ENCODE measurements around the gene IGF2R.
"Not testable (repeated sequence)": the region's sequence is repeated elsewhere in the genome, so short reads cannot be mapped to it uniquely, and the experiment has no call there.

The IGF2R gene

DNA sequence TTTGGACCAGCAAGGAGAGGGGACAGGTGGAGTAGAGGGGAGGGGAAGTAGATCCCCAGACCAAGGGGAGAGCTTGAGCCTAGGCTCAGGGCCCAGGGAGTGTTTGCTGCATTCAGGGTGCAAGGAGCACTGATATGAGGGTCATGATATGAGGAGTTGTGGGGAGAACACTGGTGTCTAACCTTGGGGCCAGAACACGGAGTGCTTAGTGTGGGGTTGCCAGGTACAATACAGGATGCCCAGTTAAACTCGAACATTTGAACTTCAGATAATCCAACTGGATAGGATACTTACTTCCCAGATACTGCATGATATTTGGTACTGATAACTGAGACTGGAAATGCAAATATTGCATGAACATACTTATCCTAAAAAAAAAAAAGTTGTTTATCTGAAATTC lies 155.1 kb downstream of the IGF2R start:
- no peak for DNase-seq (ENCODE audit: low spot score)

DNA sequence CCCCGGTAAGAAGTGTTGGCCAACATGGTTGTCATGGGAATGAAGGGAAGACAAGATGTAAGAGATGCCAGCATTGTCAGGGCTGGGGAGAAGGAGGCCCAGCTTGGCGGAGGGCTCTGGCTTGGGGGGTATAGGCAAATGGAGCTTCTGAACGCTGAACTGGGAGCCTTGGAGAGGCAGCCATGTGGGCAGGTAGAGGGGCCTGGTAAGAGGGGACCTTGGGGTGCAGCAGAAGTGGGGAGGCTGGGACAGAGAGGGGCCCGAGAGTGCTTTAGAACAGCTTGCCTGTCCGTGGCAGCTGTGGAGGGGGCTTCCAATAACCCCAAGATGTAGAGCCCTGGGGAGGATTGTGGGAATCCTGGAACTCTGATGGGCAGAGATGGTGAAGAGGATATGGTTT lies 155.7 kb downstream of the IGF2R start:
- DNase-seq (ENCODE audit: low spot score) = no peak

DNA sequence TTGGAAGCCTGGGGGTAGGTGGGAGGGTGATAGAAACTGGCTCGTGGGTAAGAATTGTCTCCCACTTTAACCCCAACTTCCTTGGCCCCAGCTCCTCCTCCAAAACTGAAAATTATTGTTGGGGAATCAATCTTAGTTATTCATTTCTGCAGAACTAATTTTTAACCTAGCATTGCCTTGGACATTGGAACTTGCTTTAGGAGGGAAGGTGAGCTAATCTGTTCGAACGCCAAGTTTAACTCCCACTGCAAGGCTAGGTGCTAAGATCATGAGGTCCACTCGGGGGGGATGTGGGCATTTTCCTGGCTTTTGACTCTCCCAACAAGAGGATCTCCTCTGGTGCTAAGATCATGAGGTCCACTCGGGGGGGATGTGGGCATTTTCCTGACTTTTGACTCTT lies 156.2 kb downstream of the IGF2R start:
- not testable (repeated sequence) for DNase-seq (ENCODE audit: low spot score)

DNA sequence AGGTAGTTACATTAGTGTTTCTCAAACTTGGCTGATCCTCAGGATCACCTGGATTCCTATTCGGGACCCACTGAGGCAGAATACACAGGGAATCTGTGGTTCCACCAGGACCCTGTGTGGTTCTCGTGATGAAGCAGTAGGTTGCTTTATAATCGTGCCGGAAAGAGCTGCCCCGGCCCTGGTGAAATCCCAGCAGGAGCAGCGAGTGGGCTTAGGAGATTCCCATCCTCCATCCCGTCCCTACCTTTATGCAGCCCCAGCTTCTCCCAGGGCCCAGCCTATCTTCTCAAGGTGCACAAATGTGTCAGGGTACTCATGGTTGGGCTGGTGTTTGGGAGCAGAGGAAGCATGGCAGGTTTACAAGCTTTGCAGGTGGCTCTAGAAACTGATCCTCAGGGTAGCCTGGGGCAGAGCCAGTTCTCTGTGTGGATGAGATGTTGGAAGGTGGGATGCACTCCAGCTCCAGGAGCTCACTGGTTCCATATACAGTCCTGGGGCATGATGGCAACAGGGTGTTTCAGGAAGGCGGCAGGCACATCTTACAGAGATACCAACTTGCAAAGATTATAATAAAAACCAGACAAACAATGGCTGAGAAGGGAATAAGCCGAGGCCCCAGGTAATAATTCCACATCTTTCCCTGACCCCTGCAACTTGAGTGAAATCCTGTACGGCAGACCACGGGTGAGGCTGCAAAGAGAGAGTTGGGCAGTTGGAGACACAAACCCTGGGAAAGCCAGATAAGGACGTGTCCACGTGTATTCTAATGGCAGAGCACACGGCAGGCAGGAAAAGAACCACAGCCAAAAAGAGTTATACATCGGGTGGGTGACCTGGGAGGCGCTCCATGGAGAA lies 158.6 kb downstream of the IGF2R start:
- no peak for DNase-seq (ENCODE audit: low spot score)

DNA sequence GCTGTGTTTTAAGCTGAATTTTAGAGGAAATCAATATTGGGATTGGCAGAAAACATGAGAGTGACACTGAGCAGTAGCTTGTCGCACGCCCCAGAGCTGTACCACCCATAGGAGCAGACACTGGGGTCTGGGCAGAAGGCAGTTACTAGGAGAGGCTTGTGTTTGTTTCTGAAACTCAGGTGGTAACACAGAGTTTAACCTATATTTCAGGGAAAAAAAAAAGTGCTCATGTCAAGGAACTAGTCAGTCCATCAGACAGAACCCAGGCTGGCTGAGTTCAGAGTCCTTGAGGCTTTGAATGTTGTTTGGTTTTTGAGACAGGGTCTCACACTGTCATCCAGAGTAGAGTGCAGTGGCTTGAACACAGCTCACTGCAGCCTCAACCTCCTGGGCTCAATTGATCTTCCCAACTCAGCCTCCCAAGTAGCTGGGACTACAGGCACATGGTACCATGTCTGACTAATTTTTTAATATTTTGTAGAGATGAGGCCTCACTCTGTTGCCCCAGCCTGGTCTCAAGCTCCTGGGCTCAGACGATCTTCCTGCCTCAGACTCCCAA lies 159.3 kb downstream of the IGF2R start:
- DNase-seq (ENCODE audit: low spot score) = no peak

DNA sequence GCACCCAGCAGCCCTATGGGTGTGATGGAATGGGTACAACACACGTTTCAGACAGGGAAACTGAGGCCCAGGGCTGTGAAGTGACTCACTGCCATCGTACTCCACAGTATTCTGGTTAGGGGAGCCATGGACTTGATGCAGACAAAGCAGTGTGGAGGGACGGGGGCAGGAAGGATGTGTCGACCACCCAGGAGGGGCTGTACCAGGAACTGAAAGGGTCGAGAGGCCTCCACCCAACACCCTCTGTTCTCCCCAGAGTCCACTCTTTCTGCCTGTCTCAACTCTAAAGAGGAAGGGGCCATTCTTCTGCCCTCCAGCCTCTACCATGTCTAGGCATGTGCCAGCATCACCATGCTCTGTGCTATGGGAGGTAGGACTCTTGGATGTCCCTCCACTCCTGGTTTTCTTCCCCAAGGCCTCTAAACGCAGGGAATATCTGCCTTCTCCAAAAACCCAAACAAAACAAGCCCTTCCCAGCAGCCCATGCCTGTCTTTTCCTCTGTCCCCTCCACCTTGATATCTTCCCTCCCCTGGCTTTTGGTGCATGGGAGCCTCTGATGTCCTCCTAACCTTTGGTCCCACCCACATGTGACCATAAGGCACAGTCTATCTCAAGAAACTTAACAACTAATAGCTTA lies 160.1 kb downstream of the IGF2R start:
- DNase-seq (ENCODE audit: low spot score) = no peak

DNA sequence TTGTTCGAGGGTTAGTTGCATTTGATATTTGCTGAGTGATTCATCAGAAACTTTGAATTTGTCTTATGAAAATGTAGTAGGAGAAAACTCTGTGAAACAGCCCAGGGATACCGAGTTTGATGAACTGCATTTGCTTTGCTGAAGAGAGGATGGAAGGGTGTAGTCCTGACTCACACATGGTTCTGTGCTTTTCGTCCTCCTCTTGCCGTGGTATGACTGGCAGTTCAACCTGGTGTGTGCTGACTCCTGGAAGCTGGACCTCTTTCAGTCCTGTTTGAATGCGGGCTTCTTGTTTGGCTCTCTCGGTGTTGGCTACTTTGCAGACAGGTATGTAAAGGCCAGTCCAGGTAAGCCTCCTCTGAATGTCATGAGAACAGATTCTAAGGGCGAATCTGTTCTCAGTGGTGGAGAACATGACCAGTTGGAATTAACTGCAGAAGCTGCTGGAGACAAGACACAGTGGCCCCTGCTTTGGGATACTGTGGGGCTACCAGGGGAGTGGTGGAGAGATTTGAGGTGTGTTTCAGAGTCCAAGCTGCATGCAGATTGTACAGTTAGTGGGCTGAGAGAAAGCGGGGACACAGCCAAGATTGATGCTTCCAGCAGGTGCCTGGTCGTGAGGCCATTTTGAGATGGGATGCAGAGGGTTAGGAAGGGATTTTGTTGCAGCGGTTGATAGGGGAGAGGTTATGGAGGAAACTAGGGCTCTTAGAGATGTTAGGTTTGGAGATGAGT lies 161.2 kb downstream of the IGF2R start:
- DNase-seq (ENCODE audit: low spot score) = no peak

DNA sequence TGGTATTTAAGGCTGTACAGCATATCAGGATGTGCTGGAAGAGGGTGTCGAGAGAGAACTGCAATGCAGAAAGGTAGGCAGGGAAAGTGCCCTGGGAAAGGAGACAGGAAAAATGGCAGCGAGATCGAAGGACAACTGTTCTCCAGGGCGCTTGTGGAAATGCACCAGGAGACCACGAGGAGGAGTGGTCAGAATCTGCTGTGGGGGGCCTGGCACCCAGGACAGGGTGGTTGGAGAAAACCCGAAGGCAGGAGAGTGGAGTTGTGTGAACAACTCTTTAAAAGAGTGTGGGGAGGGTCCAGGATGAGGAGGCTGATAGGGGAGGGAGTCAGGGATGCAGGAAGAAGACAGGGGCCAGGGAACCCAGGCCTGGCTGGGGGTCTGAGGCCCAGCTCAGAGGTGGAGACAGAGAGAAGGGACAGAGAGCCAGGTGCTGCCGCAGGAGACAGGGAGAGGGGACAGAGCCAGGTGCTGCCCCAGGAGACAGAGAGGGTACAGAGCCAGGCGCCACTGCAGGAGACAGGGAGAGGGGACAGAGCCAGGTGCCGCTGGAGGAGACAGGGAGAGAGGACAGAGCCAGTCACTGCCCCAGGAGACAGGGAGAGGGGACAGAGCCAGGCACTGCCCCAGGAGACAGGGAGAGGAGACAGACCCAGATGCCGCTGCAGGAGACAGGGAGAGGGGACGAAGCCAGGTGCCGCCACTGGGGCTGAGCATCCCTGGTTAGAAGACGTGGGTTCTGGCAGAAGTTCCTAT lies 162.0 kb downstream of the IGF2R start:
- DNase-seq (ENCODE audit: low spot score) = no peak

DNA sequence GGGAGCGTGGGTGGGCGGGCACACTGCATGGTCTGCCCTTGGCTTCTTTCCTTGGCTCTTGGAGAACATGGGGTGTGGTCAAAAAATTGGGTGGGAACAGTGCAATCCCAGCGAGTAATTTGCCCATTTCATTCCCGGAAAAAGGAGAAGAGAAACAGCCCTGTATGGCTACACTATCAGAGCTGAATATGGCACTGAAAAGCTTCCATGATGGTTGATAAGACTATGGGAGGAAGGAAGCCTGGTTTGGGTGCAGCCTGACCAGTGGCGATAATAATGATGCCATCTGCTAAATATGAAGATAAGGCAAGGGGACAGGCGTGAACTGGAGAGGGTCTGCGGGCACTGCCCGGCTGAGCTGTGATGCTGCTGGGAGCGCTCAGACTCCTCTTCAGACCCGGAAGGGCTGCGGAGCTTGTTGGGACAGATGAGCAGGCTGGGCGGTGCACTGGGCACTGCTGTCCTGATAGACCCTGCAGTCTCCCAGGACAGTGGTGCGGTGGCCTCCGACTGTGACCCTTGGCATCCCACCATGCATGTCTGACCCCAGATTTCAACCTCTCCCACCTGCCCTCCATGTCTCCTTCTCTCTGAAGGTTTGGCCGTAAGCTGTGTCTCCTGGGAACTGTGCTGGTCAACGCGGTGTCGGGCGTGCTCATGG lies 162.9 kb downstream of the IGF2R start:
- DNase-seq (ENCODE audit: low spot score) = no peak

DNA sequence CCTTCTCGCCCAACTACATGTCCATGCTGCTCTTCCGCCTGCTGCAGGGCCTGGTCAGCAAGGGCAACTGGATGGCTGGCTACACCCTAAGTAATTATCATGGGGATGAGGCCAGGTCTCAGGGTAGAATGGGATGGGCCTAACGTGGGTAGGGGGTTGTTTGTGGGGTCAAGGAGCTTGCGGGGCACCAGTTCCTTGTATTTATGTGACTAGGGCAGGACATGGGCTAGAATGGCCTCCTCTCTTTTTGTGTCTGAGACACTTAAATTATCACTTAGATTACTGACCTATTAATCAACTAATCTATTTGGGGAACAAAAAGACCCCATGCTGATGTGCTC lies 163.4 kb downstream of the IGF2R start:
- DNase-seq (ENCODE audit: low spot score) = no peak

DNA sequence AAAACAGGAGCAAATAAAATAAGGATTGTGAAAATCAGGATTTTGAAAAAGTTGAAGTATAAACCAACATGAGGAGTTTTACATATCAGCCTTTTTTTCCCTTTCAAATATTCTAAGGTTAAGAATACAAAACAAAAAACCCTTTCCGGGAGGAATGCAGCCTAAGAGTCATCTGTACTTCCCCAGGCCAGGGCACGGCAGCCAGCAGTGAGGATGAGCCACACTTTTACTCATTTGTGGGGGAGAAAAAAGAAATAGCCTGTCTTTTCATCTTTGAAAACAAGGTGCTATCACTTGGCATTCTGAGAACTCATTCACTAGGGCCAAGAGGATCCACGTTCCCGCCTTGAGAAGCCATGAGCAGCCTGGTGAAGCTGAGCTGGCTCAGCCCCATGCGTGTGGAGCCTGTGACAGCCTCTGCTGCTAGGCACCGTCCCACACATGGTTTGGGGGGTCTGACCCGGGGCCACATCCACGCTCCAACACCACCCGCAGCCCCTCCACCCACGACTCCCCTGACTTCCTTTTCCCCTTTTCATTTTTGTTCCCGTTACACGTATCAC lies 164.0 kb downstream of the IGF2R start:
- DNase-seq (ENCODE audit: low spot score) = no peak

DNA sequence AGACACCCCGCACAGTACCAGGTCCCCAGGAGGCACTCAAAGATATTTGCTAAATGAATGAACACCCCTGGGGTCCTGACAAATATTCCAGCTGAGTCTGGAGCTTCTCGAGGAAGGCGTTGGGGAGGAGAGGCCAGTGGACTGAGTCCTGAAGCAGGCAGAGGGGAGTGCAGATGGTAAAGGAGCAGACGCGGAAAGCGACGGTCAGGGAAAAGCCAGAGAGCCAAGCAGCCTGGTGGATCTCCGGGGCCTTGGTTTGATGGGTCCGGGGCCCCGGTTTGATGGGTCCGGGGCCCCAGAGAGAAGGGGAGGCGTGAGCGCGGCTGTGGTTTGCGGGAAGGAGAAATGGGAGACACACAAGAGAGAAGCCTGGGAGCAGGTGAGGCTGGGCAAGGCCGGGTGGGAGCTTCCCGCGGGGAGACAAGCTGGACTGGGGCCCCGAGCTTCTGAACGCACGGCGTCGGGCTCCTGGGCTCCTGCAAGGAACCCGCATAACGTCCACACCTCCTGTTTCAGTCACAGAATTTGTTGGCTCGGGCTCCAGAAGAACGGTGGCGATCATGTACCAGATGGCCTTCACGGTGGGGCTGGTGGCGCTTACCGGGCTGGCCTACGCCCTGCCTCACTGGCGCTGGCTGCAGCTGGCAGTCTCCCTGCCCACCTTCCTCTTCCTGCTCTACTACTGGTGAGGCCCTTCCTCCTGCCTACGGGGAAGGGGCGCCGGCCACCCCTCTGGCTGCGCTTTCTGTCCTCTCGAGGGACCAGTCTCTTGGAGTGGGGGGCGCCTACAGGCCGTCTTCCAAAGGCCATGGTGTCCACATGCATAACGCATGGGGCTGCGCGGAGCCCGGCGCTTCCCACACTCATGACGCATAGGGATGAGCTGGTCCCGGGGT lies 164.8 kb downstream of the IGF2R start:
- DNase-seq (ENCODE audit: low spot score) = no peak

DNA sequence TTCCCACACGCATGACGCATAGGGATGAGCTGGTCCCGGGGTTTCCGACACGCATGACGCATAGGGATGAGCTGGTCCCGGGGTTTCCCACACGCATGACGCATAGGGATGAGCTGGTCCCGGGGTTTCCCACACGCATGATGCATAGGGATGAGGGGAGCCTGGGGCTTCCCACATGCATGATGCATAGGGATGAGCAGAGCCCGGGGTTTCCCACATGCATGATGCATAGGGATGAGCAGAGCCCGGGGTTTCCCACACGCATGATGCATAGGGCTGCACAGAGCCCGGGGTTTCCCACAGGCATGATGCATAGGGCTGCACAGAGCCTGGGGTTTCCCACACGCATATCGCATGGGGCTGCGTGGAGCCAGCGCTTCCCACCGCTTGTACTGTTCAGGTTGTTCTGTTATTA lies 165.5 kb downstream of the IGF2R start:
- not testable (repeated sequence) for DNase-seq (ENCODE audit: low spot score)

DNA sequence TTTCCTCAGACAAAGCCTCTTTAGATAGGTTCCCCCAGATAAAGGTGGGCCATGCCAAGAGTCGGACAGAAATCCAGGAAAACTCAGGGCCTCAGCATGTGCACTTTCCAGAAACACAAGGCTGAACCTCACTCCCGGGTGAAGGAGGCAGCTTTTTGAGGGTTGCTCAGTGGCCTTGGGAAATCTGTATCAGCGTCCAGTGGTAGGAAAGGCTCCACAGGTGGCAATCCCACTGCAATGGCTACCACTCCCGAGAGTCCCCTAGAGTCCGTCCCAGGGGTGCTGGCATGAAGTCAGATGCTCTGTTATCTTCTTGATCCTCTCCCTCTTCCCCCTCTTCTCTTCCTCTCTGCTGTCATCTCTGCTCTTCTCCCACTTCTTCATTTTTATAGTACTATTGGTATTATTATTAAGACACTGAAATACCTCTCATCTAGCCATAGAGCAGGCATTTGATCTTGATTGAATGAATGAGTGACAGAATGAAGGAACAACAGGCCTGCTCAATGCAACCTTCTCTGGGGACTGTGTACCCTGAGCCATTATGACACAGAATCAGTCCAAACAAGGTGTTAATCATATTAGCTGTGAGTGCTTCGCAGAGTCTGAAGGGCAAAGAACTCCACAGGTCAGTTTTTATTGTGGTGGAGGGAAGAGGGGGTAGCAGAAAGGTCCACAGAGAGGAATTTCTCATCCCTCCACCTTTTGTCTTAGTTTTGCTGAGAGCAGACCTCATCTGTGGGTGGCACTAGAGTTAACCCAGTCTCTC lies 166.1 kb downstream of the IGF2R start:
- DNase-seq (ENCODE audit: low spot score) = no peak

DNA sequence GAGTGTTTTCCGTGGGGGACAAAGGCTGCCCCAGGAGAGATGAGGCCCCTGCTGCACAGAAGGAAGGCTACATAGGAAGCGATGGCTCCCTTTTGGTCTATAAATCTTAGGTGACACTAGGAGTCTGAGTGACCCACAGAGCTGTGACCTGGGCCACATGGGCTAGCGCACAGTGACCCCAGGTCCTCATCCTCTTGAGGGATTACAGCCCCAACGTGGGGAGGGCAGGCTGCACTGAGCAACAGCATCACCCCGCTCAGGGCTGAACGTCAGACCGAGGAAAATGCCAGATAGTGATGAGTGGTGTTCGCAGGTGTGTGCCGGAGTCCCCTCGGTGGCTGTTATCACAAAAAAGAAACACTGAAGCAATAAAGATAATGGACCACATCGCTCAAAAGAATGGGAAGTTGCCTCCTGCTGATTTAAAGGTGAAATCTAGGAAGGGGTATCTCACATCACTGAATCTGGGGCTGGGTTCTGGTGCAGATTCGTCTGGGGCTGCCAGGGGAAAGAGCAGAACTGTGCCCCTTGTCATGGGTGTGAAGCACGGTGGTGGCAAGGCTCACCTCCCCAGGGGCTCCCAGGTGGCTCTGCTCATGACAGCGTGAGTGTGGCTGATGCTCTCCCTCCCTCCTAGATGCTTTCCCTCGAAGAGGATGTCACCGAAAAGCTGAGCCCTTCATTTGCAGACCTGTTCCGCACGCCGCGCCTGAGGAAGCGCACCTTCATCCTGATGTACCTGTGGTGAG lies 167.2 kb downstream of the IGF2R start:
- DNase-seq (ENCODE audit: low spot score) = no peak

DNA sequence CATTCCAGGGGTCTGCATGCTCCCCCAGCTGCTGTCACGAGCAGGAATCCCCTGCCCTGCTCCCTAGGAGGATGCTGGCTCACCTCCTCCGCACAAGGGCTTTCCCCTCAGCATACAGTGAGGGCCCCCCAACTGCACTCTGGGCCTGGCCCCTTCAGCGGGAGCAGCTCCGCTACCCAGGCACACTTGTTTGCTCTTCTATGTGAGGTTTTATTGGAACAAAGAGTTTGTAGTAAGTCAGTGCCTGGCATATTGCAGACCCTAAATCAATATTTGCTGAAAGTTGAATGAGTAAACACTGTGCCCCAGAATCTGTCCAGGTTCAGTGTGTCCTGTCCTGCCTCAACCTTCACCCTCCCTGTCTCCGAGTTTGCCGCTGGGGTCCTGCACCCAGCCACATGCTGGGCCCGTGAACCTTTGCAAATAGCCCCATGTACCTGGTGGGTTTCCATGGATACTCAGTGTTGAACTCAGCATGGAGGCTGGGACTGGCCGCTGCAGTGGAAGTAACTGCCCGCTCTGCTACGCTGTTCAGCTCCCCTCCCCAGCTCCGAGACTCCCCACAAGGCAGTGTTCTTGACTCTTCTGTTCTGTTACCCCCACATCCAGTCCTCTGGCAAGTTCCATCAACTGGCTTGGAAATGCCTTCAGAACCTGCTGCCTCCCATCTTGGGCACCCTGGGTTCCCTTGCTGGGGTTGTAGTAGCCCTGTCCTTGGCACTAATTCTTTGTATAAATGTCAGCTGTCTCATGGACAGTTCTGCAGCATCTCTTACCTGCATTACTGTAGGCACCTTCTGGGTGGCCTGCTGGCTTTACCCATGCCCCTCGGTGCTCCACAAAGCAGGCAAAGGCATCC lies 168.5 kb downstream of the IGF2R start:
- DNase-seq (ENCODE audit: low spot score) = no peak

DNA sequence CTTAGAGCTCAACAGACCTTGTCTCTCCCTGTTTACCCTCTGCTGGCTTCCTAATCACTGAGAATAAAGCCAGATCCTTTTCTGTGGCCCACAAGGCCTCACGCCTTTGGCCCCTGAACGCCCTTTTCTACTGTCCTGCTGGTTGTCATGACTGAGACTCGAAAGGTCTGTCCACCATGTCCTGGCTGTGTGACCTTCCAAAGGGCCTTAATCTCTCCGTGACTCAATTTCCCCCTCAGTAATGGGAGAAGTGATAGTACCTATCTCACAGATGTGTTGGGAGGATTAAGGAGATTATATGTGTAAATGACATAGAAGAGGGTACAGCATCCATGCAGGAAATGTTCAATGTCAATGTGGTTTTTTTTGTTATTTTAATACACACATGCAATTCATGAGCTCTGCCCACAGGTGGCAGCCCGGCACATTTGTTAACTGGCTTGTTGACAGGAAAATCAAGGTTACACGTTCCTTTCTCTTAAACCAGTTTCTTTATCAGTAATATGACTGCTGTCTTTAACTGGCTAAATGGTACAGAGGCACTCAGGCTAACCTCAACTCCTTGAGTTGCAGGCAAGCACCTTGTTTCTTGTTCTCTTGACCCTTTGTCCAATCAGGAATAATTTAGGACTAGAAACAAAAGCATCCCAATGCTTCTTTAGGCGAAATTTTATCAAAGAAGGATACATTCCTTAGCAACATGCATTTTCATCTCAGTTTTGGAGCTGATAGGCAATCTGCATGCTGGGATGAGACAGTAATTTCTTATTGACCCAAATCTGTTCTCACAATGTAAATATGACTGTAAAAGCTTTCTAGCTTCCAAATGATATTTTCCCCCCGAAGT lies 169.3 kb downstream of the IGF2R start:
- DNase-seq (ENCODE audit: low spot score) = no peak
